ENCODE results near the gene DENND2D.

DENND2D gene

DNA sequence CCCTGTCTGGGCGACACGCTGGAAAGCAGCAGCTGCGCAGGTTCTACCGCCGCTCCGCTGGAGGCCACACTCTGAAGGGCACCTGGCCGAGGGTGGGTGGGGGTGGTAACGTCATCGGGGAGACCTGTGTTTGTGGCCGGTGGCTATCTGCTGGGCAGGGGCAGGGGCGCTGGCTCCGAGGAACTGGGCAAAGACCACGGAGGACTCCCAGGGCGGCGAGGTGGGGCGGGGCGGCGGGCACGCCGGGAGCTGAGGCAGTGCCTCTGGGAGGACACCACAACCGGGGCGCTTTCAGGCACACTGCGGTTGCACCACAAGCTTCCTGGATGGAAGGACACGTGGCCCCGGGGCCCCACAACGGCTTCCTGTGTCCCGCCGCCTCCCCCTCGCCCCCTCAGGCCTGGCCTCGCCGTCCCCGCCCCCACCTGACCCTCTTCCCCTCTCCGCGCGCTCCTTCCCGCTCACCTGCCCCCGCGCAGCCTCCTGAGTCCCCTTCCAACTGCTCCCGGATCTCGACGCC is 3.3 kb upstream of the DENND2D start:
- FAIRE-seq: peak; percentile 89

DNA sequence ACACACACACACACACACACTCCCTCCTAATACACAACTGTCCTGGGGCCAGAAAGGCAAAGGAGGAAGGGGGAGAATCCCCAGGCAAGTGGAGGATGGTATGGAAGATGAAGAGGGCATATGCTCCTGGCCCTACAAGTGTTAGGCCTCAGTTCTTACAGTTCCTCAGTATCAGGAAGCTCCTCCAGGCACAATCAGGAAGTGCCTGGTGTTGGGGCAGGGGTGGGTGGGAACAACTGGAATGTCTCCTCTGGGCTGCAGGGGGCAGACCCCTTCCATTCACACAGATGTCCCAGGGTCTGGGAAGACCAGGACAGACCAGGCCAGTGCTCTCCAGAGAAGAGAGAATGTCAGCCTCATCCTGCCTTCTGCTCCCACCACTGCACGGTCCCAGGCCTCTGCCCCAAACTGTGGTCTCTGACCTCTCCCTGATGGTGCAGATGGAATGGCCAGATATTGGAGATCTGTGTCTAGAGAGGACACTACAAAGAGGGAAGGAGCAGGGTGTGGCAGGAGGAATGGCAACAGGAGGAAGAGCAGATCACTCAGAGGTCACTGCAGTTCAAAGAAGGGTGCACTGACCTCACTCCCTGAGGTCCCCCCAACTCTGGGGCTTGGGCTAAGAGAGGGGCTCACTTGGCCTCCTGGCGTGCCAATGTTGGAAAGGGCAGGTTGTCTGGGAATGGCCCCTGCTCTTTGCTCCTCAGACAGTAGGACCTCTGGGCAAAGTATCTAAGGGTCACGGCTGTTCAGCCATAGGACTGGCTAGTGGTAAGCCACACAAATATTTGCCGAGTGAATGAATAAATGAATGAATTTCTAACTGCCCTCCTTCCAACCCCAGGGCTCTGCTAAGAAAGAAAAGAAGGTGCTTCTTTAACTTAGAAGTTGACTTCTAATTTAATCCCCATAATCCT is 2.5 kb upstream of the DENND2D start:
- no peak for DNase-seq (ENCODE audit: insufficient read length, low spot score)
- FAIRE-seq: peak; percentile 76

More for the DNA sequence above, 3.3 kb upstream of the DENND2D start:
- DNase-seq (ENCODE audit: insufficient read length, low spot score): peak; percentile 64

DNA sequence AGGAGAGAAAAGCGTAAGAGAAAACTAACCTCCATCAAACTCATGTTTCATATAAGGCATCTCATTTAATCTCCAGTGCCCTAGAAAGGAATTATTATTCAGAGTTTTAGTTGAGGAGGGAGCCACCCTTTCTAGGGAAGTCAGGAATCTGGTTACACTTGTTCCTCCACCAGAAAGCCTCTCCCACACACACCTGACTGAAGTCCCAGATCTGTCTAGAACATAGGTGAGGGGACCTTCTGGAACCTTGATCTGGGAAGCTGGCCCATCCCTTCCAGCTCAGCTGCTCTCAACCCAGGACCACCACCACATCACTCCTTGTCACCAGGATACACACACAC is 1.9 kb upstream of the DENND2D start:
- no peak for FAIRE-seq

GRCh38 chr1:111201275-111202090 is 1.0 kb upstream of the DENND2D start:
- DNase-seq (ENCODE audit: insufficient read length, low spot score) (no peak), FAIRE-seq (peak; percentile 77)

More for the DNA sequence above, 1.9 kb upstream of the DENND2D start:
- no peak for DNase-seq (ENCODE audit: insufficient read length, low spot score)

- no peak for DNase-seq (ENCODE audit: insufficient read length, low spot score)
- FAIRE-seq: peak; percentile 72
Measured at GRCh38 chr1:111200802-111201161, 336 bp upstream of the DENND2D start.

DNA sequence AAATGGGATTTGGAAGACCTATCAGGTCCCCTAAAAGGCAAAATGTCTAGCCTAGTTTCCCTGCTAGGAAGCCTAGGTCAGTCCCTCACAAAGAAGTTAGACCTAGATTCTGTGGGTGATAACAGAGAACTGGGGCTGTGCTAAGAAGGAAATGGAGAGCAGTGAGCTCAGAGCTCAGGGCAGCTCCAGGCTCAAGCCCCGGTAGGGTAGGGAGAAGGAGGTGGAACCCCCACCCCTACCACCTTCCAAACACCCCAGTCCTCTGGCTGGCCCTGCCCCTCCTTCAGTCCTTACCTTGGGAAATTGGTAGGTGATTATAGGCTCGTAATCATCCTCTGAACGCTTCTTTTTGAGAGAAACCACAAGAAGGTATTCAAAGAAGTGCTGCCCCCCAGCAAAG is 1.1 kb downstream of the DENND2D start:
- DNase-seq (ENCODE audit: insufficient read length, low spot score) (no peak), FAIRE-seq (peak; percentile 69)

DNA sequence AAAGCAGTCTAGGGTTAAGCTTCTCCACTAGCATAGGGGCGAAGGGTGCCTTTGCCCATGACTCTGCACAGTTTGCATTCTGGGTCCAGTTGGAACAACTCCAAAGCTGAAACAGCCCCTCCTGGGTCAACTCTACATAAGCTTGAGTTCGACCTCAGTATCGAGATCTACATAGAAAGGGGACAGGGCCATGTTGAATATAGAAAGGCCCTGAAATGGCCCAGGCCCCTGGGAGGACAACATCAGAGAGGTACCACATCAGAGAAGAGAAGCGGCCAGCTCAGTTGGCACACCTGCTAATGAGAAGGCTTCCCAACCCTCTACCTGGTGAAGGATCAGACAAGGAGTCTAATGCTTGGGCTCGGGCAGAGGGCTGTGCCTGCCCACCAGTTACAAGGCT is 1.6 kb downstream of the DENND2D start:
- DNase-seq (ENCODE audit: insufficient read length, low spot score) (no peak), FAIRE-seq (no peak)

- DNase-seq (ENCODE audit: insufficient read length, low spot score) (no peak), FAIRE-seq (peak; percentile 70)
Measured at GRCh38 chr1:111197598-111198284, 2.7 kb downstream of the DENND2D start.

DNA sequence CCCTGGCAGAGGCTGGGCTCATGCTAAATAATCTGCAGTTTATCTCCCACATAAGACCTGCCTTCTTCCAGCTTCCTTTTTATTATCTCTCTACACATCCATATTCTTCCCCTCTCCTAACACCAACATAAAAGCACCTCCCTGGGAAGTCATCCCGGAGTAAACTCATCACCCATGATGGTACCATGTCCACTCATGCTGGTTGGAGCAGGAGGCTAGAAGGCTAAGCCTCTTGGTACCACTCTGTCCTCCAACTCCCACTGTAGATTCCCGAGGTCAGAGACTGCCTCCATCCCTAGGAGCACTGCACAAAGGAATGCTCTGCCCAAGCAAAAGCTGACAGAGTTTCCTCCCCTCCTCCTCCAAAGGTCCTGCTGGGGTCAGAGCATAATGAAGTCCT is 4.2 kb downstream of the DENND2D start:
- FAIRE-seq (no peak), DNase-seq (ENCODE audit: insufficient read length, low spot score) (no peak)

GRCh38 chr1:111195002-111195684 is 5.3 kb downstream of the DENND2D start:
- no peak for FAIRE-seq
- DNase-seq (ENCODE audit: insufficient read length, low spot score): no peak

- no peak for DNase-seq (ENCODE audit: insufficient read length, low spot score)
- FAIRE-seq: no peak
Measured at GRCh38 chr1:111193712-111194480, 6.5 kb downstream of the DENND2D start.

GRCh38 chr1:111192658-111193519 is 7.6 kb downstream of the DENND2D start:
- DNase-seq (ENCODE audit: insufficient read length, low spot score) (no peak), FAIRE-seq (peak; percentile 82)

DNA sequence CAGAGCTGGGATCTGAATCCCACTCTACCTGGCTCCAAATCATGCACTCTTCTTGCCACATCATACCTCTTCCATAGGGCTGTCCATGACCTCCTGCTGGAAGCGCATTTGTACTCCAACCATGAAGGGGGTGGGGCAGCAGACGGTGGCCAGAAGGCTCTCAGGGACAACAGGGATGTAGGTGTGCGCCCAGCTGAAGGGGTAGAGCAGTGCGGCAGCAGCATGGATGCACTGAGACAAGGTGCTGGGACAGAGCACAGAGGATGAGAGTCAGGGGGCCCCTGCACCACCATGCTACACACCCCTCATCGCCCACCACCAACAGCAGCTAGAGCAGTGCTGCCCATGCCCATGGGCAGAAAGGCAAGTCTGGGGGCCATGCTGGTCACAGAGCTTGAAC is 8.4 kb downstream of the DENND2D start:
- no peak for FAIRE-seq
- no peak for DNase-seq (ENCODE audit: insufficient read length, low spot score)

DNA sequence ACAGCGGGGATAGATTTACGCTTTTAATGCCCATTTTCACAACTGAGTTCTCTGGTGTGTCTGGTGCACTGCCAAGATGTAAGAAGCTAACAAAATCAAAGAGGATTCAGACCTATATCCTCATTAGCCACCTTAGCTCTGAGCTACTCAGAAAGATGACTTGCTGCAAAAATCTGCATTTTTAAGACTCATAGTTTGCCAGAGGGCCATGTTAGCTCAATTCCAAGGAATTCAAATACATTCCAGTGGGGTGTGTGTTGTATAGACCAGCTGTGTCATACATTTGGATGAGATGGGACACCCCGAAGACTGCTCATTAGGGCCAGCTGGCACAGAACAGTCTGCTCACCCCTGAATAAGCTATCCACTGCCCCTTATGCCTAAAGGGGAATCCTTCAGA is 8.9 kb downstream of the DENND2D start:
- DNase-seq (ENCODE audit: insufficient read length, low spot score): no peak
- FAIRE-seq: no peak

GRCh38 chr1:111190931-111191451 is 9.5 kb downstream of the DENND2D start:
- DNase-seq (ENCODE audit: insufficient read length, low spot score): no peak
- FAIRE-seq: no peak

GRCh38 chr1:111184663-111185062 is 15.8 kb downstream of the DENND2D start:
- DNase-seq (ENCODE audit: insufficient read length, low spot score): no peak
- FAIRE-seq: no peak

- DNase-seq (ENCODE audit: insufficient read length, low spot score): no peak
- FAIRE-seq: peak; percentile 49
Measured at GRCh38 chr1:111183308-111184069, 17.0 kb downstream of the DENND2D start.

- FAIRE-seq: no peak
- no peak for DNase-seq (ENCODE audit: insufficient read length, low spot score)
Measured at GRCh38 chr1:111182052-111182451, 18.4 kb downstream of the DENND2D start.
